ENCODE results near the gene SNX17.
A peak's percentile ranks its signal among the peaks of the same experiment; 100 is the strongest.

The SNX17 gene

DNA sequence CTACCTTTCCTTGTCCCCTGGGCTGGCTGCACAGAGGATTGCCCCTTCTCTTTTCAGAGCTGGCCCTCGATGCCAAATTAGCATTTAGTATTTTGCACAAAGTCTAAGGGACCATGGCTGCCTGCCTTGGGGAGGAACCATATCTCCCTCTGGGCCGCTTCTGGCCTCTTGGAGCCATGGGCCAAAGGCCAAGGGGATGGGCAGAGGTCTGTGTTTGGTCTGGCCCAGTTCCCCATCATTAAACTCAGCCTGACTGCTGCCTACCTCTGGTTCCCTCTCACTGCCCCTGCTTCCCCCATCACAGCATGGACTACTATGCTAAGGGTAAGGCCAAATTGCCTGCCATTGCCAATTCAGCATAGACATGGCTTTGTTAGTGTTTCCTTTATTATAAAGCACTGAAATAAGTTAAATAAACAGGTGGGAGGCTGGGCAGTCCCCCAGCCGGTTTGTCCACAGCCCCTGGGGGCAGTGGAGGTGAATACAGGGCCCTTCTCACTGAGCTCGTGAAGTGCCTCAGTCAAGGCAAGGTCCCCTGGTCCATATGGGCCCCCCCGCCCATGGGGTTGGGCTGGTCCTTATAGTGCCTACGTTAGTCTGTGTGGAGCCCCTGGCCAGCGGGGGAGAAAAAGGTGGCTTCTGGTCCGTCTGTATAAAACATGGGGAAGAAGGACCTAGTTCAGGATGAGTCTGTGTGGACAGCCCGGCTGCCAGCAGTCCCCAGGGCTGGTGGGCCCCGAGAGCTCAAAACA, 6.6 kb downstream of the SNX17 start:
- no peak overlapping the region for H3K4me3 Mint-ChIP-seq
- H3K27me3 Mint-ChIP-seq (ENCODE audit: low read depth) = no peaks in the 10 kb centered on the region
- H3K4me1 Mint-ChIP-seq (ENCODE audit: low read depth) = peaks cover 44% of the 10 kb centered on the region
- H3K36me3 Mint-ChIP-seq (ENCODE audit: low read depth) = peaks cover 65% of the 10 kb centered on the region
- H3K27ac Mint-ChIP-seq = no peak overlapping the region
- H3K9me3 Mint-ChIP-seq = no peaks in the 10 kb centered on the region

- no peaks in the 10 kb centered on the region for H3K9me3 Mint-ChIP-seq
- H3K27me3 Mint-ChIP-seq (ENCODE audit: low read depth) = no peaks in the 10 kb centered on the region
- peak overlapping the region; percentile 55 for H3K27ac Mint-ChIP-seq
- peaks cover 63% of the 10 kb centered on the region for H3K36me3 Mint-ChIP-seq (ENCODE audit: low read depth)
- peak overlapping the region; percentile 53 for H3K4me3 Mint-ChIP-seq
- peaks cover 39% of the 10 kb centered on the region for H3K4me1 Mint-ChIP-seq (ENCODE audit: low read depth)
Observed at GRCh38 chr2:27377618-27378095, 7.2 kb downstream of the SNX17 start.

DNA sequence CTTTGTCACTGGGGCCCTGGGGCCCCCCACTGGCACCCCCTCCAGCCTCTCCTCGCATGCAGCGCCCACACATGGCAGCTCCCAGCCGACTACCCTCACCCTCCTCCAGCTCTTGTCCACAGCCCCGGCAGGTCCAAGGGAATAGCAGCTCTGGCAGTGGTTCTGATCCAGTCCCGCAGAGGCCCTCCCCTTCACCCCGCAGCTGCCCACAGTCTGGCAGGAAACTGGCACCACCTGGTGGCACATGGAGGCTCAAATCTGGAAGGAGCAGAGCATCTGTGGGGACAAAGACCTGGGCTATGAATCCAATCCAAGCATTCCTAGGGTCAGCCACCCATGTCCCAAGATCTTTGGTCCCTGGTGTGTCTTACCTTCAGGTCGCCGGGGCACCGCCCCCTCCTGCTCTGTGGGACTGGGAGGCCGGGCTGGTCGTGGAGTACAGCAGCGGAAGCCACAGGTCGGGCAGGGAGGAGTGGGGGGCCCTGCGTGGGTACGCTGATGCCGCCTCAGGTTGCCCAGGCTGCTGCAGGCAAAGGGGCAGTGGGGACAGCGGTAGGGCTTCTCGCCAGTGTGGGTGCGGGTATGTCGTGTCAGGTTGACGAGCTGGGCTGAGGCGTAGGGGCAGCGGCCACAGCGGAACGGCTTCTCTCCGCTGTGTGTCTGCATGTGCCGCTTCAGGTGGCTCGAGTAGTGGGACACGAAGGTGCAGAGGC, 7.8 kb downstream of the SNX17 start:
- H3K9me3 Mint-ChIP-seq = no peaks in the 10 kb centered on the region
- H3K4me3 Mint-ChIP-seq = no peak overlapping the region
- no peak overlapping the region for H3K27ac Mint-ChIP-seq
- H3K36me3 Mint-ChIP-seq (ENCODE audit: low read depth) = peaks cover 58% of the 10 kb centered on the region
- H3K4me1 Mint-ChIP-seq (ENCODE audit: low read depth) = peaks cover 35% of the 10 kb centered on the region
- no peaks in the 10 kb centered on the region for H3K27me3 Mint-ChIP-seq (ENCODE audit: low read depth)

- peaks cover 56% of the 10 kb centered on the region for H3K36me3 Mint-ChIP-seq (ENCODE audit: low read depth)
- peak overlapping the region; percentile 94 for H3K27ac Mint-ChIP-seq
- peaks cover 32% of the 10 kb centered on the region for H3K4me1 Mint-ChIP-seq (ENCODE audit: low read depth)
- H3K4me3 Mint-ChIP-seq = peak overlapping the region; percentile 87
- H3K27me3 Mint-ChIP-seq (ENCODE audit: low read depth) = no peaks in the 10 kb centered on the region
- H3K9me3 Mint-ChIP-seq = no peaks in the 10 kb centered on the region
Observed at GRCh38 chr2:27378809-27379290, 8.4 kb downstream of the SNX17 start.

DNA sequence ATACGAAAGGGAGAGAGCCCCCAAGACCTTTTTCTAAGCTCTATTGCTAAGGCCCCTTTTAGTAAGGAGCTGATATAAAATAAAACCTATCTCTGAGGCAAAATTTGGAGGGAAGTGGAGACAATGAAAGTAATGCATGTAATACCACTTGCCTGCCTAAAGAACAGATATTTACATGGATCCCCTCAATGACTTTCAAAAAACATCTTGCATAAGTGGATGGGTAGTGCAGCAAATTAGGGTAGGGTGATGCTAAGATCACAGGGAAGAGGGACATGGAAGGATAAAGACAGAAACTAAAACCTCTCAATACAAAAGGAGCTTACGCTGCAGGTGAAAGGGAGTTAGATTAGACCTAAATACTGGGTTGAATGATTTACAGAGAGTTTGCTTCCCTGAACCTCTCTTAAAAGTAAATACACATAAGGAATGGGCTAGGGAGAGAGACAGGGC, 9.0 kb downstream of the SNX17 start:
- no peaks in the 10 kb centered on the region for H3K27me3 Mint-ChIP-seq (ENCODE audit: low read depth)
- H3K4me1 Mint-ChIP-seq (ENCODE audit: low read depth) = peaks cover 32% of the 10 kb centered on the region
- H3K9me3 Mint-ChIP-seq = no peaks in the 10 kb centered on the region
- peak overlapping the region; percentile 87 for H3K4me3 Mint-ChIP-seq
- peaks cover 57% of the 10 kb centered on the region for H3K36me3 Mint-ChIP-seq (ENCODE audit: low read depth)
- peak overlapping the region; percentile 94 for H3K27ac Mint-ChIP-seq

DNA sequence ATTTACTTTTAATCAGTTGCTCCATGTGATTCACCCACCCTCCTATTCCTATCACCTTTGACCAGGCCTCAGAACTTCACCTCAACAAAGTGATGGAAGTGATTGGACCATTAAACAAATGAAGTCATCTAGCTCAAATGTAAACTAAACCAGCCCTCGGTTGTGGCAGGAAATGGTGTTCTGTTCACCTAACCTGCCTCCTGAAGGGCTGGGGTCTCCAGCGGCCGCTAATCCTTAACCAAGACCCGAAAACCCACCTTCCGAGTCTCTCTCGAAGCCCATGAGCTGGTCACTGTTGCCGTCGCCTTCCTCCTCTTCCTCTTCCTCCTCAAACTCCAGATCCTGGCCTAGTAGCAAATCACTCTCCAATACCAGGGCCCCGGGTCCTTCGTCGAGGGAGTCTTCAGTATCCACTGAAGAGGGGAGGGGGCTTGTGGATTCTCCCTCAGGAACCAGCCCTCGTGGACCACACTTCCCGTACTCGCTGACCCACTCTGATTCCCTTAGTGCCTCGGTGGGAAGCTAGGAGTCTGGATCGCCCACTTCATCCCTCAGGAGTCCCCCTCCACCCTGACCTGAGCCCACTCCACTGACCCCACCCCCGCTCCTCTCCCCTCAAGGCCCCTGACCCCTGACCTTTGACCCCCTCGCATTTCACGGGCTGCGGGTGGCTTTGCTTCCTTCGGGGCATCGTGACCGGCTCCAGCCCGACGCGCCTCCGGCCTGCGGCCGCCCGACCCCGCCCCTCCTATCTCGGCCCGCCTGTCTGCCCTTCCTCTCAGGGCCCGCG, 9.6 kb downstream of the SNX17 start:
- Mint-ChIP-seq H3K27ac (peak overlapping the region; percentile 94), H3K4me3 (peak overlapping the region; percentile 87), H3K27me3 (ENCODE audit: low read depth) (no peaks in the 10 kb centered on the region), H3K36me3 (ENCODE audit: low read depth) (peaks cover 56% of the 10 kb centered on the region), H3K9me3 (no peaks in the 10 kb centered on the region), H3K4me1 (ENCODE audit: low read depth) (peaks cover 28% of the 10 kb centered on the region)

DNA sequence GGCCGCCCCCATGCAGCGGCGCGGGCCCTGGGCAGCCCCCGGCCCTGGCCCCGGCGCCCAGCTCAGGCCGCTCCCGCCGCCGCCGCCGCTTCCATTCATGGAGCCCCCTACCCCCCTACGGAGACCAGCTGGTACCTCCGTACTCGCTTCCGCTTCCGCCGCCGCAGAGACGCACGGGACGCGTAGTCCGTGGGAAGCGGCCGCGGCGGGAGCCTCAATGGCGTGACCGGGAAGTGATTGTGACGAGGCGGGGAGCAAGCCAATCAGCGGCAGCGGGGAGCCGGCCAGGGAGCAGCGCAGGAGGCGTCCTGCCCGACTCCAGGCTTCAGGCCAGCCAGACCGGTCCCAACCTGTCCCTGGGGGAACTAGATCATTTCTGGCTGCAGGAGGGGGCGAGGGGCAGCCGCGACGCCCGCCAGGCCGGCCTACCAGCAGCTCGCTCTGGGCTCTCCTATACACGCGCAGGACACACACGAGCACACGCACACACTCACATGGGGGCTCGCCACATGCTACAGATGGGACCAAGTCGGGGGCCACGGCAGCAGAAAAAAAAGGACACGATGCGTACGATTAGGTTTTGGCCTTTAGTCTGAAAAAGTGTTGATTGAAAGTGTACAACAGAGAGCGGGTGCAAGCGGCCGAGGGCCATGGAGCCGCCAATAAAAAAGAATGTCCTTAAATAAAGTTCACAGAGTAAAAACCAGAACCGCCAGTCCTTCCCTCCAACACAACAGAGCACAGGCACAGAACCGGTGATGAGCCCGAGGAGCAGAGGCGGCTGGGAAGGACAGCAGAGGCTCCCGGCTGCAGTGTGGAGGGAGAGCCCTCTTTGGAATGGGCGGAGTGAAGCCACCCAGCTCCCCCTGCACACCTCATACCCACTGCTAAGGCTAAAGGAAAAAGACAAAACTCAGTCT, 10.5 kb downstream of the SNX17 start, which contains the start of gene ZNF513:
ZNF513 (minus strand) TSS at position 109 of the 920 bp plus-strand sequence. CDS start 208 bp downstream, outside the sequence.
- no peaks in the 10 kb centered on the region for H3K27me3 Mint-ChIP-seq (ENCODE audit: low read depth)
- H3K27ac Mint-ChIP-seq = peak within 1 kb of the TSS; percentile 94
- H3K4me3 Mint-ChIP-seq = peak within 1 kb of the TSS; percentile 87
- peaks cover 29% of the 10 kb centered on the region for H3K4me1 Mint-ChIP-seq (ENCODE audit: low read depth)
- peaks cover 55% of the 10 kb centered on the region for H3K36me3 Mint-ChIP-seq (ENCODE audit: low read depth)
- H3K9me3 Mint-ChIP-seq = no peaks in the 10 kb centered on the region

DNA sequence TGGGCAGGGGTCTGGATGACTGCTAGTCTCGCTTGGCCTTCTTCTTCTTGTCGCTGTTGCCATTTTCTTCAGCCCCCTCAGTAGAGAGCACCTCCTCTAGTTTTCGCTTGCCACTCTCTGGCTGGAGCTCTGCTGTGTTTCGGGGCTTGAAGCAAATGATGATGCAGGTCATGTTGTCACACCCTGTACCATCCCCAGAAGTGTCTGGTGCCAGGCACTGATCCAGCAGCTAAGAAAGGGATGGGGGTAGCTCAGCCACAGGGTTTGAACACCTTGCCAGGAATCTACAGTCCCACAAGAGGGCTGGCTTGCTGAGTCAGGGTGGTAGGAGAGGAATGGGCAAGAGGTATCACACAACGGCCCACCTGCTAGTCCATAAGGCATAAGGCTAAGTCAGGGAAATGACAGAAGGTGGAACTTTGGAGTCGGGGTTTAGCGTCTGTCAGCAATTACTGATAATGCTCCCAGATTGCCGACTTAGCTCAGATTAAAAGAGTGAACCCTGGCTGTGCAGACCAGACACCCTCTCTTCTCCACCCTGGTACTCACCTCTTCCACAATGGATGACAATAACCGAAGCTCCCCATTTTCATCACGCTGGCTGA, 11.3 kb downstream of the SNX17 start:
- Mint-ChIP-seq H3K27ac (peak overlapping the region; percentile 92), H3K27me3 (ENCODE audit: low read depth) (no peaks in the 10 kb centered on the region), H3K4me3 (peak overlapping the region; percentile 87), H3K36me3 (ENCODE audit: low read depth) (peaks cover 48% of the 10 kb centered on the region), H3K9me3 (no peaks in the 10 kb centered on the region), H3K4me1 (ENCODE audit: low read depth) (peaks cover 28% of the 10 kb centered on the region)

GRCh38 chr2:27390822-27391679, 20.6 kb downstream of the SNX17 start:
- Mint-ChIP-seq H3K4me3 (no peak overlapping the region), H3K9me3 (no peaks in the 10 kb centered on the region), H3K36me3 (ENCODE audit: low read depth) (peaks cover 19% of the 10 kb centered on the region), H3K4me1 (ENCODE audit: low read depth) (peaks cover 19% of the 10 kb centered on the region), H3K27me3 (ENCODE audit: low read depth) (no peaks in the 10 kb centered on the region), H3K27ac (peak overlapping the region; percentile 58)

DNA sequence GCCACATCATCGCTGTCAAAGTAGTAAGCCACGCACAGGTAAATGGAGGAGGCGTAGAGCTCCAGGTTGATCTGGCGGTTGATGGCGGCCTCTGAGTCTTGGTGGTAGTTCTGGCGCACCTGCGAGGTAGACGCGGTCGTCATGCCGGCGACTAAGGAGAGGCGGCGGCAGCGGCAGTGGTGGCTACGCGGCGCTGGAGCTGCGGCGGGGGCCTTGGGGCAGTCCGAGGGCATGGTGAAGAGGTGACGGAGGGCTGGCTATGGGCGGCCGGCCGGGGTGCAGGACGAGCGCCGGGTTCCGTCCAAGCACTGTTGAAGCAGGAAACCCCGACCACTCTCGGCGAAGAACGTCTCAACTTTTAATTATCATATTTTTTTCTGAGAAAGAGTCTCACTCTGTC, 22.8 kb downstream of the SNX17 start:
- Mint-ChIP-seq H3K36me3 (ENCODE audit: low read depth) (peaks cover 18% of the 10 kb centered on the region), H3K4me3 (no peak overlapping the region), H3K4me1 (ENCODE audit: low read depth) (peaks cover 20% of the 10 kb centered on the region)

DNA sequence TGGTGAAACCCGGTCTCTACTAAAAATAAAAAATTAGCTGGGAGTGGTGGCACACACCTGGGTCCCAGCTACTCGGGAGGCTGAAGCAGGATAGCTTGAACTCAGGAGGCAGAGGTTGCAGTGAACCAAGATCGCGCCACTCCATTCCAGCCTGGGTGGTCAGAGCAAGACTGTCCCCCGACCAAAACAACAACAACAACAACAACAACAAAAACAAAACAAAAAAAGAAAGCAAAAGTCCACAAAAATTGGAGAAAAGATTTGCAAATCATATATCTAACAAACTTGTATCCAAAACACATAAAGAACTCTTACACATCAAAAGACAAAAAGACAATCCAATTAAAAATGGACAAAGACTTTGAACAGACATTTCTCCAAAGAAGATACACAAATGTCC, 28.5 kb downstream of the SNX17 start:
- Mint-ChIP-seq H3K27ac (no peak overlapping the region), H3K4me1 (ENCODE audit: low read depth) (peaks cover 20% of the 10 kb centered on the region)

More for the DNA sequence above, 22.8 kb downstream of the SNX17 start:
- Mint-ChIP-seq H3K9me3 (no peaks in the 10 kb centered on the region), H3K27me3 (ENCODE audit: low read depth) (no peaks in the 10 kb centered on the region), H3K27ac (no peak overlapping the region)

GRCh38 chr2:27400348-27401135, 30.1 kb downstream of the SNX17 start:
- no peaks in the 10 kb centered on the region for H3K9me3 Mint-ChIP-seq
- no peaks in the 10 kb centered on the region for H3K27me3 Mint-ChIP-seq (ENCODE audit: low read depth)
- peaks cover 9% of the 10 kb centered on the region for H3K36me3 Mint-ChIP-seq (ENCODE audit: low read depth)
- H3K4me3 Mint-ChIP-seq = no peak overlapping the region
- peak overlapping the region; percentile 68 for H3K27ac Mint-ChIP-seq
- H3K4me1 Mint-ChIP-seq (ENCODE audit: low read depth) = peaks cover 17% of the 10 kb centered on the region

More for the DNA sequence above, 28.5 kb downstream of the SNX17 start:
- H3K9me3 Mint-ChIP-seq = no peaks in the 10 kb centered on the region
- H3K4me3 Mint-ChIP-seq = no peak overlapping the region
- no peaks in the 10 kb centered on the region for H3K27me3 Mint-ChIP-seq (ENCODE audit: low read depth)
- H3K36me3 Mint-ChIP-seq (ENCODE audit: low read depth) = peaks cover 9% of the 10 kb centered on the region

All from T-helper 1 cell treated with Interleukin-12 subunit alpha and Interleukin-12 subunit beta and Interleukin-4 antibody, amounts not matched to agents 30 μg/mL and 1 μg/mL, for 36 hours (primary cell).